Cardiac muscle cell (in vitro differentiated cells and primary cell): ENCODE results near the gene CTNNBL1. TPM values are rescaled to one million over a fixed set of nuclear protein-coding genes. Genes with fewer than 3 reads are reported as not detected.

Experiments
- DNase-seq, 2 donors: peaks; one replicate each; pipeline versions ENCODE4 v3.0.0 to v3.0.0-alpha.2; 2010 to 2017; ENCODE audit warnings: low read depth in 1 of 2, low spot score in 1 of 2
- H3K27ac ChIP-seq: fragments of 200-600 bp; sonication (generic); 2 replicates; pipeline ENCODE4 v1.5.1; 2016
- H3K27me3 ChIP-seq: fragments of 200-600 bp; sonication (generic); 2 replicates; pipeline ENCODE4 v1.6.0; 2016; ENCODE audit warnings: control low read depth
- H3K36me3 ChIP-seq: fragments of 200-600 bp; sonication (generic); 2 replicates; pipeline ENCODE4 v1.5.1; 2016; ENCODE audit warnings: control low read depth
- H3K4me1 ChIP-seq: fragments of 200-600 bp; sonication (generic); 2 replicates; pipeline ENCODE4 v1.8.1; 2017; ENCODE audit warnings: low read depth, mild to moderate bottlenecking, mixed run types
- H3K4me3 ChIP-seq: fragments of 200-600 bp; sonication (generic); 2 replicates; pipeline ENCODE4 v1.5.1; 2016; ENCODE audit warnings: mild to moderate bottlenecking
- H3K9me3 ChIP-seq: fragments of 200-600 bp; sonication (generic); 2 replicates; pipeline ENCODE4 v1.5.1; 2017; ENCODE audit warnings: low read depth, mild to moderate bottlenecking, control low read depth
- CTCF ChIP-seq: IDR thresholded peaks from 2 replicates; pipeline ENCODE4 v1.5.1; 2012; ENCODE audit warnings: low read depth, mild to moderate bottlenecking, low read length
- polyA plus RNA-seq: library from polyadenylated mRNA; unstranded; fragments of >200 nt; fragmentation: Nextera tagmentation; extraction: Ambion mirVana; gene quantifications from 2 replicates; pipeline ENCODE4 v1.2.1, GENCODE V29; 2016
- total RNA-seq: library from RNA; depleted of rRNA; stranded (reverse); fragments of >200 nt; gene quantifications from 2 replicates; pipeline ENCODE4 v1.2.3, GENCODE V29; 2016

CTNNBL1 gene
- total and polyA plus RNA-seq, 2 experiments from 2014 or later = 37.0 to 68.6 TPM

- H3K4me3 ChIP-seq = no peak overlapping the region
Observed at GRCh38 chr20:37706298-37706697, 12.5 kb downstream of the CTNNBL1 start.

GRCh38 chr20:37711001-37711400 lies 17.2 kb downstream of the CTNNBL1 start:
- Histone ChIP-seq H3K4me3 (no peak overlapping the region), H3K27ac (no peak overlapping the region), H3K9me3 (no peaks in the 10 kb centered on the region), H3K27me3 (no peaks in the 10 kb centered on the region), H3K4me1 (peaks cover 46% of the 10 kb centered on the region), H3K36me3 (no peaks in the 10 kb centered on the region)
- DNase-seq = peak in 1 of 2 donors; percentile 79
- TF ChIP-seq CTCF = no peak

More at GRCh38 chr20:37706298-37706697, 12.5 kb downstream of the CTNNBL1 start:
- Histone ChIP-seq H3K4me1 (peaks cover 13% of the 10 kb centered on the region), H3K27ac (no peak overlapping the region), H3K27me3 (no peaks in the 10 kb centered on the region), H3K36me3 (no peaks in the 10 kb centered on the region), H3K9me3 (no peaks in the 10 kb centered on the region)
- DNase-seq = no peak
- TF ChIP-seq CTCF = no peak

- H3K4me1 ChIP-seq = peaks cover 59% of the 10 kb centered on the region
- no peak overlapping the region for H3K4me3 ChIP-seq
- H3K9me3 ChIP-seq = no peaks in the 10 kb centered on the region
- no peaks in the 10 kb centered on the region for H3K36me3 ChIP-seq
- DNase-seq = no peak
- no peaks in the 10 kb centered on the region for H3K27me3 ChIP-seq
- H3K27ac ChIP-seq = peak overlapping the region; percentile 53
- TF ChIP-seq CTCF = no peak
Observed at GRCh38 chr20:37711994-37712964, 18.4 kb downstream of the CTNNBL1 start.

- H3K36me3 ChIP-seq = no peaks in the 10 kb centered on the region
- no peaks in the 10 kb centered on the region for H3K9me3 ChIP-seq
- H3K27ac ChIP-seq = no peak overlapping the region
- H3K27me3 ChIP-seq = no peaks in the 10 kb centered on the region
- H3K4me1 ChIP-seq = peaks cover 60% of the 10 kb centered on the region
- no peak overlapping the region for H3K4me3 ChIP-seq
- TF ChIP-seq CTCF = no peak
- DNase-seq = no peak
Observed at GRCh38 chr20:37713396-37713795, 19.6 kb downstream of the CTNNBL1 start.

GRCh38 chr20:37714978-37715672 lies 21.3 kb downstream of the CTNNBL1 start:
- Histone ChIP-seq H3K27ac (no peak overlapping the region), H3K27me3 (no peaks in the 10 kb centered on the region), H3K4me1 (peaks cover 59% of the 10 kb centered on the region), H3K9me3 (no peaks in the 10 kb centered on the region), H3K36me3 (no peaks in the 10 kb centered on the region), H3K4me3 (no peak overlapping the region)
- peak in 1 of 2 donors; percentile 43 for DNase-seq
- no peak for TF ChIP-seq CTCF
